Endothelial cell of umbilical vein (primary cell): ENCODE data around the gene LYRM4.

Experiments used
- CTCF ChIP-seq, 2 donors: IDR thresholded peaks; 1 replicate in 1 of 2; 2 replicates in 1 of 2; pipeline ENCODE4 v1.5.1; 2011; ENCODE audit warnings: low read length in 2 of 2, mild to moderate bottlenecking in 2 of 2, moderate library complexity in 2 of 2, control low read depth in 1 of 2, inconsistent platforms in 1 of 2, low read depth in 1 of 2; ENCODE audit not compliant: insufficient read depth in 1 of 2; ENCODE audit errors: extremely low read depth in 1 of 2
- MAX ChIP-seq: IDR thresholded peaks from 2 replicates; pipeline ENCODE4 v1.6.1; 2011; ENCODE audit not compliant: insufficient read depth, insufficient read length
- POLR2A ChIP-seq: IDR thresholded peaks from 2 replicates; pipeline ENCODE4 v1.6.1; 2012; ENCODE audit warnings: low read depth, mild to moderate bottlenecking, control low read depth, low read length
- POLR2AphosphoS5 ChIP-seq: IDR thresholded peaks from 2 replicates; pipeline ENCODE4 v1.6.1; 2012; ENCODE audit warnings: low read depth, mild to moderate bottlenecking, control low read depth, low read length, moderate library complexity; ENCODE audit not compliant: insufficient read depth

DNA sequence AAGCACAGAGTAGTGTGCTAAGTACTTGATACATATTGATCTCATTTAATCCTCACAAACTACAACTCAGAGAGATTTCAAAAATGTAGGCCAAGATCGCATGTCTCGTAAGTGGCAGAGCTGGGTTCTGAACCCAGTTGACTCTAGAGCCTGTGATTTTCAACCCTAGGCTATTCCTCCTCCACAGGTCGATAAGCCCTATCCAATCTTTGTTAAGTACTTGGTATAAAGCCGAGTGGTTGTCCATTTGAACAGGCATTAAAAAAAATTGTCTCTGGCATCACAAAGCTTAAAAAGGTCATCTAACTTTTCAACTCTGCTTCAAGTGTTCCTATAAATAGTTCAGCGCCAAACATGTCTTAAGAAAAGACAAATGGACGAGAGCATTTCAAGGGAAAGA lies 37.4 kb downstream of the LYRM4 start:
- no peak for TF ChIP-seq POLR2AphosphoS5
- no peak for TF ChIP-seq CTCF (IDR thresholded peaks at IDR 0.05; ENCODE audit: extremely low read depth in 1 of 2, insufficient read depth in 1 of 2, low read depth in 1 of 2, low read length in 2 of 2)
- no peak for TF ChIP-seq MAX
- TF ChIP-seq POLR2A: no peak
